ENCODE results near the gene NAV3. TPM values are rescaled to one million over a fixed set of nuclear protein-coding genes. Genes with fewer than 3 reads are reported as not detected.

Gene NAV3
- total and polyA plus RNA-seq, 2 of the 4 experiments (the other 2 are of a cell fraction), result 25.5 to 106 TPM

- H3K56ac ChIP-seq (ENCODE audit: extremely low read depth, insufficient read depth, low read length), result no peak overlapping the region
- no peaks in the 10 kb centered on the region for H3K9me1 ChIP-seq (ENCODE audit: insufficient read depth, low read length)
- no peak overlapping the region for H4K5ac ChIP-seq (ENCODE audit: low read depth, low read length)
- H2AK9ac ChIP-seq (replicated peaks; ENCODE audit: low read depth, low read length, poor library complexity), result no peak overlapping the region
- H2BK120ac ChIP-seq (ENCODE audit: low read depth, low read length), result no peak overlapping the region
- no peak overlapping the region for H3K18ac ChIP-seq (ENCODE audit: low read depth, low read length)
- DNase-seq (no peak), ATAC-seq (ENCODE audit: low read depth) (no peak)
- in situ Hi-C loops (cut with MboI; ENCODE audit: low sequenced_read_pairs), result no loop called here
- no peak overlapping the region for H2BK5ac ChIP-seq (ENCODE audit: low read depth, low read length, poor library complexity, severe bottlenecking)
- no peaks in the 10 kb centered on the region for H3K79me1 ChIP-seq (ENCODE audit: low read depth in 1 of 2, low read length in 2 of 2)
- H3K4ac ChIP-seq (ENCODE audit: low read depth, low read length), result no peak overlapping the region
- no peak overlapping the region for H4K91ac ChIP-seq (ENCODE audit: insufficient read depth, low read depth, low read length)
- TF ChIP-seq FOS (IDR thresholded peaks at IDR 0.05; ENCODE audit: low read depth, low read length) (no peak), MXI1 (IDR thresholded peaks at IDR 0.05; ENCODE audit: borderline replicate concordance, low read depth, low read length) (no peak), RFX5 (IDR thresholded peaks at IDR 0.05; ENCODE audit: low read depth, low read length) (no peak), RCOR1 (IDR thresholded peaks at IDR 0.05; ENCODE audit: insufficient replicate concordance, low read length) (no peak), NFE2L2 (IDR thresholded peaks at IDR 0.05; ENCODE audit: low read depth, low read length) (no peak), BHLHE40 (IDR thresholded peaks at IDR 0.05; ENCODE audit: low read depth, low read length) (no peak), MAFK (IDR thresholded peaks at IDR 0.05; ENCODE audit: low read depth, low read length) (no peak), RAD21 (IDR thresholded peaks at IDR 0.05; ENCODE audit: low read length) (no peak), MAZ (IDR thresholded peaks at IDR 0.05; ENCODE audit: borderline replicate concordance, low read depth, low read length) (no peak), USF2 (IDR thresholded peaks at IDR 0.05; ENCODE audit: low read depth, low read length) (no peak), SMC3 (IDR thresholded peaks at IDR 0.05; ENCODE audit: low read depth, low read length) (no peak), ELK1 (IDR thresholded peaks at IDR 0.05; ENCODE audit: borderline replicate concordance, low read depth, low read length) (no peak), CHD1 (IDR thresholded peaks at IDR 0.05; ENCODE audit: low read depth, low read length) (no peak), CTCF (conservative IDR thresholded peaks at IDR 0.05; ENCODE audit: low read depth, low read length) (no peak), CEBPB (IDR thresholded peaks at IDR 0.05; ENCODE audit: low read depth, low read length) (no peak), POLR2A (IDR thresholded peaks at IDR 0.05; ENCODE audit: low read depth, low read length) (no peak)
- H3K4me2 ChIP-seq (ENCODE audit: low read depth, low read length), result no peak overlapping the region
- no peak overlapping the region for H3K4me3 ChIP-seq (ENCODE audit: insufficient read depth, low read depth, low read length)
- H3K9me3 ChIP-seq (ENCODE audit: control insufficient read depth, insufficient read depth, low read length), result no peaks in the 10 kb centered on the region
- H4K8ac ChIP-seq (ENCODE audit: low read depth in 2 of 2, low read length in 2 of 2), result no peak overlapping the region
- intact Hi-C loops (cut with micrococcal nuclease), result no loop called here
- H3K27me3 ChIP-seq (ENCODE audit: control insufficient read depth, insufficient read depth, low read length), result no peaks in the 10 kb centered on the region
- no peak overlapping the region for H3K27ac ChIP-seq (ENCODE audit: insufficient read depth, low read length)
- no peak overlapping the region for H2AK5ac ChIP-seq (ENCODE audit: low read depth, low read length)
- no TSS peak for BruUV-seq (replicated peaks)
- H3K36me3 ChIP-seq (ENCODE audit: control insufficient read depth, insufficient read depth, low read length), result no peaks in the 10 kb centered on the region
- ChIA-PET CTCF (interaction anchor here (0.5 kb wide), 1 partner anchor 13 kb away, joined by 3 read pairs; no protein-coding TSS in a partner anchor), POLR2A (ENCODE audit: unreplicated experiment) (no interaction called here)
- no peak overlapping the region for H2AFZ ChIP-seq (replicated peaks; ENCODE audit: low read length, poor library complexity)
- H3K14ac ChIP-seq (replicated peaks; ENCODE audit: low read depth, low read length), result no peak overlapping the region
- dilution Hi-C loops (cut with HindIII; ENCODE audit: low sequenced_read_pairs, unreplicated experiment), result no loop called here
- H3K4me1 ChIP-seq (ENCODE audit: control insufficient read depth, insufficient read depth, low read length), result no peaks in the 10 kb centered on the region
- H2BK15ac ChIP-seq (ENCODE audit: low read depth, low read length), result no peak overlapping the region
- no peak overlapping the region for H3K9ac ChIP-seq (ENCODE audit: low read depth, low read length)
- H2BK20ac ChIP-seq (ENCODE audit: low read depth, low read length), result no peak overlapping the region
- no peak overlapping the region for H3K23ac ChIP-seq (ENCODE audit: low read depth, low read length)
- no peaks in the 10 kb centered on the region for H4K20me1 ChIP-seq (ENCODE audit: insufficient read depth, low read length)
Measured at GRCh38 chr12:77861317-77861716, 30.6 kb downstream of the NAV3 start.

Measured in IMR-90 (cell line).